ENCODE results near the gene SLC39A9. TPM values are rescaled to one million over a fixed set of nuclear protein-coding genes. Genes with fewer than 3 reads are reported as not detected.

Gene SLC39A9
- total and polyA plus RNA-seq, 2 donors (not counting 1 experiment from before 2014, with no cell fraction given), result 18.4 to 59.1 TPM

GRCh38 chr14:69487771-69488170, 89.3 kb downstream of the SLC39A9 start:
- Histone ChIP-seq H3K36me3 (replicated peaks in 1 of 2; ENCODE audit: control extremely low read depth in 1 of 2, control insufficient read depth in 1 of 2, extremely low read depth in 1 of 2, insufficient read depth in 2 of 2, low read length in 1 of 2) (no peaks in the 10 kb centered on the region), H4K20me1 (ENCODE audit: control insufficient read depth, insufficient read depth, low read length, poor library complexity, severe bottlenecking) (no peaks in the 10 kb centered on the region), H3K4me1 (ENCODE audit: control insufficient read depth in 2 of 2, insufficient read depth in 2 of 2, low read length in 2 of 2) (peaks cover 6 to 11% of the 10 kb centered on the region in 2 donors), H2AFZ (ENCODE audit: insufficient read depth, low read depth, low read length, poor library complexity, severe bottlenecking) (no peak overlapping the region), H3K27me3 (replicated peaks in 1 of 4; ENCODE audit: control extremely low read depth in 1 of 4, control insufficient read depth in 3 of 4, insufficient read depth in 4 of 4, low read length in 3 of 4) (peaks cover 0 to 41% (median 17%) of the 10 kb centered on the region in 4 experiments), H3K9ac (ENCODE audit: low read length) (no peak overlapping the region), H3K4me3 (ENCODE audit: control extremely low read depth in 1 of 5, extremely low read depth in 1 of 5, insufficient read depth in 1 of 5, low read depth in 2 of 5, low read length in 4 of 5) (no peak overlapping the region), H3K27ac (ENCODE audit: low read length in 2 of 2) (no peak overlapping the region), H3K9me3 (ENCODE audit: control extremely low read depth in 1 of 3, control insufficient read depth in 2 of 3, insufficient read depth in 1 of 3, low read length in 2 of 3) (no peaks in the 10 kb centered on the region), H3K4me2 (replicated peaks; ENCODE audit: low read depth, low read length, poor library complexity, severe bottlenecking) (no peak overlapping the region), H3K79me2 (ENCODE audit: control insufficient read depth, insufficient read depth, low read length) (no peaks in the 10 kb centered on the region)
- TF ChIP-seq EZH2 (IDR thresholded peaks at IDR 0.05; ENCODE audit: borderline replicate concordance, insufficient read depth, low read depth, low read length, poor library complexity, severe bottlenecking) (no peak), CTCF (IDR thresholded peaks at IDR 0.05) (no peak)
- ChIA-PET POLR2A (no interaction called here), CTCF (no interaction called here)
- H3K27ac Mint-ChIP-seq, result no peak overlapping the region
- DNase-seq (no peak), ATAC-seq (ENCODE audit: low read depth) (no peak)
- peaks cover 14% of the 10 kb centered on the region for H3K4me1 Mint-ChIP-seq
- intact Hi-C loops (cut with micrococcal nuclease), result no loop called here
- WGBS (ENCODE audit: insufficient coverage), result 78% methylated on average over 4 of the region's 4 CpGs
- H3K27me3 Mint-ChIP-seq, result peaks cover 58% of the 10 kb centered on the region
- no peaks in the 10 kb centered on the region for H3K9me3 Mint-ChIP-seq (ENCODE audit: insufficient read depth)
- no peak overlapping the region for H3K4me3 Mint-ChIP-seq

- no peak for ATAC-seq (ENCODE audit: low read depth)
- DNase-seq, result no peak
- H2AFZ ChIP-seq (ENCODE audit: insufficient read depth, low read depth, low read length, poor library complexity, severe bottlenecking), result no peak overlapping the region
- H3K4me1 Mint-ChIP-seq, result peaks cover 5% of the 10 kb centered on the region
- no peaks in the 10 kb centered on the region for H3K9me3 ChIP-seq (ENCODE audit: control extremely low read depth in 1 of 3, control insufficient read depth in 2 of 3, insufficient read depth in 1 of 3, low read length in 2 of 3)
- no peak overlapping the region for H3K4me3 Mint-ChIP-seq
- H4K20me1 ChIP-seq (ENCODE audit: control insufficient read depth, insufficient read depth, low read length, poor library complexity, severe bottlenecking), result no peaks in the 10 kb centered on the region
- H3K9ac ChIP-seq (ENCODE audit: low read length), result no peak overlapping the region
- H3K4me1 ChIP-seq (ENCODE audit: control insufficient read depth in 2 of 2, insufficient read depth in 2 of 2, low read length in 2 of 2), result peaks cover 0 to 7% of the 10 kb centered on the region in 2 donors
- ChIA-PET POLR2A (no interaction called here), CTCF (interaction anchor here (1.5 kb wide), 1 partner anchor 13 kb away, joined by 5 read pairs; no protein-coding TSS in a partner anchor)
- H3K27ac ChIP-seq (ENCODE audit: low read length in 2 of 2), result no peak overlapping the region
- intact Hi-C loops (cut with micrococcal nuclease), result no loop called here
- no peaks in the 10 kb centered on the region for H3K9me3 Mint-ChIP-seq (ENCODE audit: insufficient read depth)
- no peak overlapping the region for H3K27ac Mint-ChIP-seq
- no peak for TF ChIP-seq CTCF (IDR thresholded peaks at IDR 0.05)
- no peak for TF ChIP-seq EZH2 (IDR thresholded peaks at IDR 0.05; ENCODE audit: borderline replicate concordance, insufficient read depth, low read depth, low read length, poor library complexity, severe bottlenecking)
- no peak overlapping the region for H3K4me2 ChIP-seq (replicated peaks; ENCODE audit: low read depth, low read length, poor library complexity, severe bottlenecking)
- peaks cover 49% of the 10 kb centered on the region for H3K27me3 Mint-ChIP-seq
- H3K79me2 ChIP-seq (ENCODE audit: control insufficient read depth, insufficient read depth, low read length), result no peaks in the 10 kb centered on the region
- H3K4me3 ChIP-seq (ENCODE audit: control extremely low read depth in 1 of 5, extremely low read depth in 1 of 5, insufficient read depth in 1 of 5, low read depth in 2 of 5, low read length in 4 of 5), result no peak overlapping the region
- no peaks in the 10 kb centered on the region for H3K36me3 ChIP-seq (replicated peaks in 1 of 2; ENCODE audit: control extremely low read depth in 1 of 2, control insufficient read depth in 1 of 2, extremely low read depth in 1 of 2, insufficient read depth in 2 of 2, low read length in 1 of 2)
- peaks cover 0 to 37% (median 12%) of the 10 kb centered on the region in 4 experiments for H3K27me3 ChIP-seq (replicated peaks in 1 of 4; ENCODE audit: control extremely low read depth in 1 of 4, control insufficient read depth in 3 of 4, insufficient read depth in 4 of 4, low read length in 3 of 4)
Measured at GRCh38 chr14:69489495-69489894, 91.0 kb downstream of the SLC39A9 start.

Measured in B cell (primary cell).